ENCODE measurements around the gene IL12RB1.
"Not testable (repeated sequence)": the region's sequence is repeated elsewhere in the genome, so short reads cannot be mapped to it uniquely, and the experiment has no call there.

Gene IL12RB1

GRCh38 chr19:18089726-18090125 is 3.0 kb upstream of the IL12RB1 start:
- no peaks in the 10 kb centered on the region for H3K36me3 Mint-ChIP-seq
- DNase-seq (ENCODE audit: low spot score in 2 of 2) (no peak), ATAC-seq (ENCODE audit: low read depth) (no peak)
- H3K27me3 Mint-ChIP-seq: no peaks in the 10 kb centered on the region
- H3K27ac Mint-ChIP-seq: peak overlapping the region; percentile 93
- peak overlapping the region; percentile 71 for H3K4me3 Mint-ChIP-seq
- H3K9me3 Mint-ChIP-seq: no peaks in the 10 kb centered on the region
- H3K4me1 Mint-ChIP-seq: peaks cover 42% of the 10 kb centered on the region

GRCh38 chr19:18089096-18089541 is 2.4 kb upstream of the IL12RB1 start:
- not testable (repeated sequence) for H3K36me3 Mint-ChIP-seq, H3K27me3 Mint-ChIP-seq, H3K9me3 Mint-ChIP-seq
- peaks cover 48% of the 10 kb centered on the region for H3K4me1 Mint-ChIP-seq
- H3K4me3 Mint-ChIP-seq: peak overlapping the region; percentile 71
- peak overlapping the region; percentile 93 for H3K27ac Mint-ChIP-seq
- peak; percentile 75 for ATAC-seq (ENCODE audit: low read depth)
- DNase-seq (ENCODE audit: low spot score in 2 of 2): peak; percentile 38 to 48

DNA sequence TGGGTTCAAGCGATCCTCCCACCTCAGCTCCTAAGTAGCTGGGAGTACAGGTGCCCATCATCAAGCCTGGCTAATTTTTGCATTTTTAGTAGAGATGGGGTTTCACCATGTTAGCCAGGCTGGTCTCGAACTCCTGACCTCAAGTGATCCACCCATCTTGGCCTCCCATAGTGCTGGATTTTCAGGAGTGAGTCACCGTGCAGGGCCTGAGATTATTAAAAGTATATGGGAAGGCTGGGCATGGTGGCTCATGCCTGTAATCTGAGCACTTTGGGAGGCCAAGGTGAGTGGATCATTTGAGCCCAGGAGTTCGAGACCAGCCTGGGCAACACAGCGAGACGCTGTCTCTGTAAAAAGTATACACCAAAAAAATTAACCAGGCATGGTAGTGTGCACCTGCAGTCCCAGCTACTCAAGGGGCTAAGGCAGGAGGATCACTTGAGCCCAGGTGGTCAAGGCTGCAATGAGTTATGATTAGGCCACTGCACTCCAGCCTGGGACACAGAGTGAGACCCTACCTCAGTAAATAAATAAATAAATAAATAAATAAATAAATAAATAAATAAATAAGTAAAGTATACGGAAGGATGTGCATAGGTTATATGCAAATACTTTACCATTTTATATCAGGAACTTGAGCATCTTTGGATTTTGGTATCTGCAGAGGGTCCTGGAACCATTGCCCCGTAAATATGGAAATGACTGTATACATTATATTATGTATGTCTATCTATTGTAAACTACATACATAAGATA is 854 bp downstream of the IL12RB1 start:
- Mint-ChIP-seq H3K4me3 (peak overlapping the region; percentile 30), H3K4me1 (peaks cover 49% of the 10 kb centered on the region)

GRCh38 chr19:18083929-18084684 is 2.6 kb downstream of the IL12RB1 start:
- Mint-ChIP-seq H3K9me3 (peaks cover 11% of the 10 kb centered on the region), H3K27ac (peak overlapping the region; percentile 1), H3K36me3 (peaks cover 20% of the 10 kb centered on the region), H3K27me3 (no peaks in the 10 kb centered on the region), H3K4me1 (peaks cover 31% of the 10 kb centered on the region), H3K4me3 (no peak overlapping the region)
- no peak for DNase-seq (ENCODE audit: low spot score in 2 of 2)
- ATAC-seq (ENCODE audit: low read depth): no peak

More for the DNA sequence above, 854 bp downstream of the IL12RB1 start:
- ATAC-seq (ENCODE audit: low read depth): no peak
- no peaks in the 10 kb centered on the region for H3K27me3 Mint-ChIP-seq
- no peak for DNase-seq (ENCODE audit: low spot score in 2 of 2)
- H3K36me3 Mint-ChIP-seq: peaks cover 16% of the 10 kb centered on the region
- peaks cover 11% of the 10 kb centered on the region for H3K9me3 Mint-ChIP-seq
- peak overlapping the region; percentile 93 for H3K27ac Mint-ChIP-seq

GRCh38 chr19:18074192-18074591 is 12.5 kb downstream of the IL12RB1 start:
- no peaks in the 10 kb centered on the region for H3K4me1 Mint-ChIP-seq
- ATAC-seq (ENCODE audit: low read depth) (no peak), DNase-seq (ENCODE audit: low spot score in 2 of 2) (no peak)
- H3K27ac Mint-ChIP-seq: no peak overlapping the region
- H3K4me3 Mint-ChIP-seq: no peak overlapping the region
- H3K9me3 Mint-ChIP-seq: no peaks in the 10 kb centered on the region
- no peaks in the 10 kb centered on the region for H3K27me3 Mint-ChIP-seq
- peaks cover 11% of the 10 kb centered on the region for H3K36me3 Mint-ChIP-seq

DNA sequence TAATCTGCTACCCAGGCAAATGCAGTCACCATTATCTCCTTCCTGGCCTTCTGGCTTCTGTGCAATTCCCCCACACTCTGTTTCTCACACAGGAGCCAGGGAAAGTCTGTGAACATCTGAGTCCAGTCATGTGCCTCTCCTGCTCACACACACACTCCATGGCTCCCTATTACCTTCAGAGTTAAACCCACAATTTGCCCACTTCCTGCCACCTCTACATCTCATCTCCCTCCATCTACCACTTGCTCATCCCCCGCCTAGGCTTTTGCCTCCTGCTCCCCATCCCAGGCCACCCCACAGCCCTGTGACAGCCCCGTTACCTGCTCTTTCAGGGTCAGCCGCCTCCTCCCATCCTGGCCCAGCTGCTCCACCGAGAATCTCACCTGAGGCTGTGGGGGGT is 13.5 kb downstream of the IL12RB1 start:
- ATAC-seq (ENCODE audit: low read depth) (no peak), DNase-seq (ENCODE audit: low spot score in 2 of 2) (no peak)
- Mint-ChIP-seq H3K4me3 (no peak overlapping the region), H3K36me3 (peaks cover 11% of the 10 kb centered on the region), H3K27ac (no peak overlapping the region), H3K4me1 (no peaks in the 10 kb centered on the region), H3K9me3 (no peaks in the 10 kb centered on the region), H3K27me3 (no peaks in the 10 kb centered on the region)

DNA sequence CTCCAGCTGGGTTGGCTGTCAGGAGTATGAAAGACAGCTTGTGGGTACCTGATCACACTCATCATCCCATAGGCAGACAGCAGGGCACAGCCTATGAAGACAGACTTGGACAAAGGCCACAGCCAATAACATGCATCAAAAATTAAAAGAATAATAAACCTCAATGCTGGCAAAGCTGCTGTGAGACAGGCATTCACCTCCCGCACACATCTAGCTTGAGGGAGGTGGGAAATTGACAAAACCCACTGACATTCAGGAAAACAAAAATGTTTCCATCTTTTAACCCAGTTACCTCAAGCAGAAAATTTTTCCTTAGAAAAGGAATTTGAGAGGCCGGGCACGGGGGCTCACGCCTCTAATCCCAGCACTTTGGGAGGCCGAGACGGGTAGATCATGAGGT is 14.4 kb downstream of the IL12RB1 start:
- Mint-ChIP-seq H3K4me1 (no peaks in the 10 kb centered on the region), H3K27ac (no peak overlapping the region), H3K9me3 (no peaks in the 10 kb centered on the region), H3K36me3 (peaks cover 11% of the 10 kb centered on the region), H3K4me3 (no peak overlapping the region), H3K27me3 (no peaks in the 10 kb centered on the region)
- no peak for DNase-seq (ENCODE audit: low spot score in 2 of 2)
- ATAC-seq (ENCODE audit: low read depth): no peak

DNA sequence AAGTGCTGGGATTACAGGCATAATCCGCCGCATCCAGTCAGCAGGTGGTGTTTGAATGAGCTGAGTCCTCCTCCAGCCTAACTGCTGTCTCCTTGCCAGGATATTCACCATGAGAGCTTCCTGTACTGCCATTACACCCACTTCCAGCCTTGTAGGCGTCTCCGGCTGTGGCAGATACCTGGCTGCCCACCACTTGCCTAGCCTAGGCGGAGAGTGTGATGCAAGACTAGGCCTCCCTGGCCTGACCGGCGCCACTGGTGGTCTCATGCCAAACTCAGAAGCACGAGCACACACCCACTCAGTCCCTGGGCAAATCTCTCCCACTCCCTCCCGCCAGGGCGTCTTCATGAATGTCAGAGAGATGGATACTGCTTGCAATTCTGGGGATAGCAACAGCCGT is 16.6 kb downstream of the IL12RB1 start:
- no peak for ATAC-seq (ENCODE audit: low read depth)
- Mint-ChIP-seq H3K27ac (no peak overlapping the region), H3K36me3 (peaks cover 8% of the 10 kb centered on the region), H3K4me3 (no peak overlapping the region), H3K4me1 (peaks cover under 1% of the 10 kb centered on the region), H3K9me3 (no peaks in the 10 kb centered on the region), H3K27me3 (no peaks in the 10 kb centered on the region)
- DNase-seq (ENCODE audit: low spot score in 2 of 2): no peak

- H3K4me1 Mint-ChIP-seq: peaks cover 2% of the 10 kb centered on the region
- DNase-seq (ENCODE audit: low spot score in 2 of 2) (no peak), ATAC-seq (ENCODE audit: low read depth) (no peak)
- no peak overlapping the region for H3K27ac Mint-ChIP-seq
- H3K9me3 Mint-ChIP-seq: no peaks in the 10 kb centered on the region
- no peaks in the 10 kb centered on the region for H3K27me3 Mint-ChIP-seq
- peaks cover 9% of the 10 kb centered on the region for H3K36me3 Mint-ChIP-seq
- H3K4me3 Mint-ChIP-seq: no peak overlapping the region
Observed at GRCh38 chr19:18069383-18069782, 17.4 kb downstream of the IL12RB1 start.

DNA sequence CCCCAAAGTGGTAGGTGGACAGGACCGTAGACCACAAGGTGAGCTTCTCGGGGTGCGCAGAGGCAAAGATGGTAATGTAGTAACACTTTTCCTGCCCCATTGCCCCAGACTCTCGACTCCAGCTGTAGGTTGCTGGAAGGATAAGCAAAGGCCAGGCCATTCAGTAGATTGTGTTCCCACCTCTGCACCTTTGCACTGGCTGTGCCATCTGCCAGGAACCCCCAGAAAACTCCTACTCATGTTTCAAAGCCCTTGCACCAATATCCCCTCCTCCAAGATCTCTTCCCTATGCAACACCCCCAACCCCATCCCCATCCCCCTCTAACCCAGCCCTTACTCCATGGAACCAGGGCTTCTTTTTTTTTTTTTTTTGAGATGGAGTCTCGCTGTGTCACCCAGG is 18.3 kb downstream of the IL12RB1 start:
- Mint-ChIP-seq H3K36me3 (peaks cover 8% of the 10 kb centered on the region), H3K27ac (no peak overlapping the region), H3K27me3 (no peaks in the 10 kb centered on the region), H3K4me1 (peaks cover 2% of the 10 kb centered on the region), H3K4me3 (no peak overlapping the region), H3K9me3 (no peaks in the 10 kb centered on the region)
- DNase-seq (ENCODE audit: low spot score in 2 of 2) (no peak), ATAC-seq (ENCODE audit: low read depth) (no peak)

DNA sequence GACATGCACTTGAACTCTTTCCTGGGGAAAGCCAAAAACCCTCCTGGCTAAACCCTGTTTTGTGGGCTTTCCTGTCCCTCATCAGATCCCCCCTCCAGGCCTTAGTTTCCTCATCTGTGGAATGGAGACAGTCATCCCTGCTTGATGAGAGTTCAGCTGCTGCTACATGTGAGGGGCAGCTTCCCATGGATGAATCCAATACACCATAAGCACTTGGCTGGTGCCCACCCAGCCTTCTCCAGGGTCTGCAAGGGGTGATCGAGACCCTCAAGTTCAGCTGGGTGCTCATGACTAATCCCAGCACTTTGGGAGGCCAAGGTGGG is 21.6 kb downstream of the IL12RB1 start:
- Mint-ChIP-seq H3K4me3 (no peak overlapping the region), H3K4me1 (peaks cover 4% of the 10 kb centered on the region), H3K27ac (no peak overlapping the region), H3K36me3 (peaks cover 9% of the 10 kb centered on the region), H3K27me3 (no peaks in the 10 kb centered on the region), H3K9me3 (no peaks in the 10 kb centered on the region)
- DNase-seq (ENCODE audit: low spot score in 2 of 2): no peak
- ATAC-seq (ENCODE audit: low read depth): no peak

DNA sequence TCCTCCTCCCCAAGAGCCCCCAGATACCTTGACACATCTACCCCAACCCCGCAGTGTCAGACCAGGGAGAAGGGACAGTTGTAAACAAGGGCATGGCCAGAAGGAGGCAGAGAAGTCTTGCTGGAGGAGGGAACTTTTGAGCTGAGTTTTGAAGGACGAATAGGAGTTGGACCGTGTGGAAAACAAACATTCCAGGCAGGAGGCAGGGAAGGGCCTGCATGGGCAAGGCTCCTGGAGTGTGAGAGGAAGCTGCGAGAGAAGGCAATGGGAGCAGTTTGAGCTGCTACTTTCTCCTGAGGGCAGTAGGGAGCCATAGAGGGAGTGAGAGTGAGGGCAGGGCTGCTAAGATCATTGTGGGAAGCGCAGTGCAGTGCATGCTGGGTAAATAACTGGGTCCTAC is 23.3 kb downstream of the IL12RB1 start:
- Mint-ChIP-seq H3K27me3 (no peaks in the 10 kb centered on the region), H3K4me1 (peaks cover 6% of the 10 kb centered on the region), H3K9me3 (no peaks in the 10 kb centered on the region), H3K36me3 (peaks cover 9% of the 10 kb centered on the region), H3K4me3 (no peak overlapping the region), H3K27ac (no peak overlapping the region)
- ATAC-seq (ENCODE audit: low read depth): no peak
- no peak for DNase-seq (ENCODE audit: low spot score in 2 of 2)

DNA sequence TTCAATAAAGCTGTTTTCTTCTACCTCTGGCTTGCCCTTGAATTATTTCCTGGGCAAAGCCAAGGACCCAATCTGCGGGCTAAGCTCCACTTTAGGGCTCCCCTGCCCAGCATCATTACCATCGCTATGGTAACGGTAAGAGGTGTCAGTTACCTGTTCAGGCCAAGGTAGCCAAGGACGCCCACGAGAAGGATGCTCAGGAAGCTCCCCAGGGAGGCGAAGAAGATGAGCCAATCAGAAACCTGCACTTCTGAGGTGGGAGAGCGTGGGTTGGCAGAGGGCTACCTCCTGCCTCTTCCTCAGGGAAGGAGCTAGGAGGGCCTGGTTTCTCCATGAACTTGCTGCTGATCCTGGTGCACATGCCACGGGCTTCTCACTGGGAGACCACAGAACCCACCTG is 24.7 kb downstream of the IL12RB1 start:
- ATAC-seq (ENCODE audit: low read depth) (no peak), DNase-seq (ENCODE audit: low spot score in 2 of 2) (no peak)
- no peaks in the 10 kb centered on the region for H3K9me3 Mint-ChIP-seq
- no peak overlapping the region for H3K27ac Mint-ChIP-seq
- H3K36me3 Mint-ChIP-seq: peaks cover 9% of the 10 kb centered on the region
- peaks cover 11% of the 10 kb centered on the region for H3K4me1 Mint-ChIP-seq
- H3K27me3 Mint-ChIP-seq: no peaks in the 10 kb centered on the region
- H3K4me3 Mint-ChIP-seq: no peak overlapping the region

- H3K36me3 Mint-ChIP-seq: peaks cover 9% of the 10 kb centered on the region
- H3K9me3 Mint-ChIP-seq: no peaks in the 10 kb centered on the region
- DNase-seq (ENCODE audit: low spot score in 2 of 2) (no peak), ATAC-seq (ENCODE audit: low read depth) (no peak)
- H3K4me1 Mint-ChIP-seq: peaks cover 11% of the 10 kb centered on the region
- no peak overlapping the region for H3K4me3 Mint-ChIP-seq
- no peak overlapping the region for H3K27ac Mint-ChIP-seq
- no peaks in the 10 kb centered on the region for H3K27me3 Mint-ChIP-seq
Observed at GRCh38 chr19:18060472-18060871, 26.3 kb downstream of the IL12RB1 start.

- Mint-ChIP-seq H3K27ac (no peak overlapping the region), H3K9me3 (no peaks in the 10 kb centered on the region)
Observed at GRCh38 chr19:18059902-18060301, 26.8 kb downstream of the IL12RB1 start.

More at GRCh38 chr19:18059902-18060301, 26.8 kb downstream of the IL12RB1 start:
- Mint-ChIP-seq H3K4me3 (no peak overlapping the region), H3K36me3 (peaks cover 7% of the 10 kb centered on the region), H3K4me1 (peaks cover 8% of the 10 kb centered on the region), H3K27me3 (no peaks in the 10 kb centered on the region)
- ATAC-seq (ENCODE audit: low read depth) (no peak), DNase-seq (ENCODE audit: low spot score in 2 of 2) (no peak)
